ENCODE measurements around the gene AGPAT3. TPM values are rescaled to one million over a fixed set of nuclear protein-coding genes. Genes with fewer than 3 reads are reported as not detected.
"Not testable (repeated sequence)": the region's sequence is repeated elsewhere in the genome, so short reads cannot be mapped to it uniquely, and the experiment has no call there.

AGPAT3 gene
- polyA plus RNA-seq, 2 donors, result 15.3 to 18.6 TPM

DNA sequence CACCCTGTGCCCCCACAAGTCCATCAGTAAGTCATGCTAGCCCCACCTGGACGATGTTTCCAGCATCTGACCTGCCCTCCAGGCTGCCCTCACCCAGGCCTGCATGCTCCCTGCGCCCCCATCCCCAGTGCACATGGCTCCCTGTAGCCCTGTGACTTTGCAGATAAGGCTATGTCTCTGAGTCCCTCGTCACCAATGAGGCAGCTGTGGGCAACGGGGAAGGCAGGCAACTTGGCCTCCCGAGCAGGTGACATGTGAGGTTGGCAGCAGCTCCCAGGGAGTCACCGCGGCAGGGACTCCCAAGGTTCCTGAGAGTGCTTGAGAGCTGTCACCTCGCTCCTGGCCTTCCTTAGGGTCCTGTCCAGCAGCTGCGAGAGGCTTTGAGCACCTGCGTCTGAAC, 32.4 kb upstream of the AGPAT3 start:
- Histone ChIP-seq H3K4me3 (ENCODE audit: low read depth in 1 of 2, low read length in 2 of 2) (no peak overlapping the region), H3K27ac (ENCODE audit: low read depth in 2 of 2, low read length in 1 of 2) (no peak overlapping the region), H3K36me3 (ENCODE audit: control insufficient read depth in 2 of 2, insufficient read depth in 2 of 2, low read length in 1 of 2) (no peaks in the 10 kb centered on the region), H3K27me3 (ENCODE audit: control insufficient read depth in 1 of 2, insufficient read depth in 2 of 2, low read length in 2 of 2) (no peaks in the 10 kb centered on the region), H3K4me1 (ENCODE audit: control insufficient read depth in 2 of 2, insufficient read depth in 2 of 2, low read length in 1 of 2) (peaks cover 0 to 3% of the 10 kb centered on the region in 2 donors), H3K9me3 (ENCODE audit: control insufficient read depth in 2 of 2, insufficient read depth in 1 of 2, low read depth in 1 of 2, low read length in 1 of 2) (peaks cover 0 to 3% of the 10 kb centered on the region in 2 donors)
- 87 to 91% methylated on average over 10 of the region's 10 CpGs for WGBS, 2 donors

DNA sequence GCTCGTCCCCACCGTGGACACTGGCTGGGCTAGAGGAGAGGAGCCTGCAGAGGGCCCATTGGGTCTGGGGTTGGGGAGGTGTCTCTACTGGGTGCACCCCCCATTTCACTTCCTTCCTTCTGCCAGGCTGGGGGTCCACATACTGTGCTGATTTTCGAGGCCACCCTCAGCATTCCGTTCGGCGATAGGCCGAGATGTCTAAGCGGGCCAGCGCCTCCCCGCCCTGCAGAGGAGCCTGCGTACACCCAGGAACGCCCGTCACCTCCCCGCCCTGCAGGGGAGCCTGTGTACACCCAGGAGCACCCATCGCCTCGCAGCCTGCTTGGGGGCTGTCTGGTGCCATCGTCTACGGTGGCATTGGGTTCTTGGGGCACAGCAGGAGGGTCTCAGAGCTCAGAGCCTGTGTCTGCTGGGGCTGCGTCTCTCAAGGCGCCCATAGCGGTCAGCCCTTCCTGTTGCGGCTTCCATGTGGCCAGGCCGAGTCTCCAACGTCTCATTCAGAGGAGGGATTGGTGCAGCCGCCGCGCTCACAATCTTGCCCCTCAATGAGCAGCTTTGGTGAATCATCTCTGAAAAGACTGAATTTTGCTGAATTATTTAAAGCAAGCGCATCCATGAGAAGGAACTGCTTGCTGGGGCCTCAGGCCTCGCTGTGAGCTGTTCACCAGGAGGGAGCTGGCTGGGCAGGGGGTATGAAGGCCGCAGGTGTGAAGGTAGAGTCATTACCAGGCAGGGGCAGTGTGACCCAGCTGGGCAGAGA, 30.7 kb upstream of the AGPAT3 start:
- Histone ChIP-seq H3K27ac (ENCODE audit: low read depth in 2 of 2, low read length in 1 of 2) (no peak overlapping the region), H3K4me1 (ENCODE audit: control insufficient read depth in 2 of 2, insufficient read depth in 2 of 2, low read length in 1 of 2) (peaks cover 0 to 3% of the 10 kb centered on the region in 2 donors), H3K9me3 (ENCODE audit: control insufficient read depth in 2 of 2, insufficient read depth in 1 of 2, low read depth in 1 of 2, low read length in 1 of 2) (peaks cover 0 to 3% of the 10 kb centered on the region in 2 donors), H3K4me3 (ENCODE audit: low read depth in 1 of 2, low read length in 2 of 2) (no peak overlapping the region), H3K36me3 (ENCODE audit: control insufficient read depth in 2 of 2, insufficient read depth in 2 of 2, low read length in 1 of 2) (no peaks in the 10 kb centered on the region), H3K27me3 (ENCODE audit: control insufficient read depth in 1 of 2, insufficient read depth in 2 of 2, low read length in 2 of 2) (no peaks in the 10 kb centered on the region)
- WGBS, 2 donors, result 83 to 84% methylated on average over 30 of the region's 30 CpGs

DNA sequence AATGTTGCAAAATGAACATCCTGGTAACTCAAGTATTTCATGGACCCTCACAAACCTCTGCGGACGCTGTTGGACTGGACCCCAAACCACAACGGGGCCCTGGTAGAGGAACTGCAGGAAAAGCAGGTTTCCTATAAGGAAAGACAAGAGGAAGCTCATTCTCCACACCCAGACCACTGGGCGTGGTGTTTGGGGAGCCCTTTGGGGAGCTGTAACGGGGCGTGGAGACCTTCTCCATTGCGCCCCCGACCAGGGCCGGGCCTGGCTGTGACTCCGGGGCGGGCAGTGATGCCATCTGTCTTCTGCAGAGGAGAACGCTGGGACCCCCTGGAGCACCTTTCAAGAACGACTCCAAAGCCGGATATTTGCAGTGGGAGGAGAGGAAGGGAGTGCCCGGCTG, 30.0 kb upstream of the AGPAT3 start:
- Histone ChIP-seq H3K27me3 (ENCODE audit: control insufficient read depth in 1 of 2, insufficient read depth in 2 of 2, low read length in 2 of 2) (no peaks in the 10 kb centered on the region), H3K9me3 (ENCODE audit: control insufficient read depth in 2 of 2, insufficient read depth in 1 of 2, low read depth in 1 of 2, low read length in 1 of 2) (no peaks in the 10 kb centered on the region), H3K36me3 (ENCODE audit: control insufficient read depth in 2 of 2, insufficient read depth in 2 of 2, low read length in 1 of 2) (no peaks in the 10 kb centered on the region), H3K27ac (ENCODE audit: low read depth in 2 of 2, low read length in 1 of 2) (no peak overlapping the region), H3K4me1 (ENCODE audit: control insufficient read depth in 2 of 2, insufficient read depth in 2 of 2, low read length in 1 of 2) (no peaks in the 10 kb centered on the region), H3K4me3 (ENCODE audit: low read depth in 1 of 2, low read length in 2 of 2) (no peak overlapping the region)
- 51 to 52% methylated on average over 15 of the region's 15 CpGs for WGBS, 2 donors

DNA sequence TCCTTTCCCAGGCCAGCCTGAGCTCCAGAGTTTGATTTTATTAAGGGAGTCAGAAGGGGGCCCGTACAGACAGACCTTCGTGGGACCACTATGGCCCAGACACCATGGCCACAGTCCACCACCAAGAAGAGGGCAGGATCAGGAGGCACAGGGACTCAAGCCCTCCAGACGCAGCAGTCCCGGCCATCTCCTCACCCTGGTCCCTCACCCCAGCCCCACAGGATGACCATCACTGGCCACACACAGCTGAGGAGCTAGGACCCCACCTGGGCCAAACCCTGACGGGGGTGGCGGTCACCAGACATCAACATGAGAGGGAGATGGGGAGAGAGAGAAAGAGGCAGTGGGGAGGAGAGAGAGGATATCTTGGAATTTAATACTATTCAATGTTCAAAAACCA, 29.2 kb upstream of the AGPAT3 start:
- Histone ChIP-seq H3K4me3 (ENCODE audit: low read depth in 1 of 2, low read length in 2 of 2) (no peak overlapping the region), H3K9me3 (ENCODE audit: control insufficient read depth in 2 of 2, insufficient read depth in 1 of 2, low read depth in 1 of 2, low read length in 1 of 2) (no peaks in the 10 kb centered on the region), H3K27me3 (ENCODE audit: control insufficient read depth in 1 of 2, insufficient read depth in 2 of 2, low read length in 2 of 2) (no peaks in the 10 kb centered on the region), H3K27ac (ENCODE audit: low read depth in 2 of 2, low read length in 1 of 2) (no peak overlapping the region), H3K36me3 (ENCODE audit: control insufficient read depth in 2 of 2, insufficient read depth in 2 of 2, low read length in 1 of 2) (no peaks in the 10 kb centered on the region), H3K4me1 (ENCODE audit: control insufficient read depth in 2 of 2, insufficient read depth in 2 of 2, low read length in 1 of 2) (no peaks in the 10 kb centered on the region)
- WGBS, 2 donors, result 91 to 93% methylated on average over 6 of the region's 6 CpGs

DNA sequence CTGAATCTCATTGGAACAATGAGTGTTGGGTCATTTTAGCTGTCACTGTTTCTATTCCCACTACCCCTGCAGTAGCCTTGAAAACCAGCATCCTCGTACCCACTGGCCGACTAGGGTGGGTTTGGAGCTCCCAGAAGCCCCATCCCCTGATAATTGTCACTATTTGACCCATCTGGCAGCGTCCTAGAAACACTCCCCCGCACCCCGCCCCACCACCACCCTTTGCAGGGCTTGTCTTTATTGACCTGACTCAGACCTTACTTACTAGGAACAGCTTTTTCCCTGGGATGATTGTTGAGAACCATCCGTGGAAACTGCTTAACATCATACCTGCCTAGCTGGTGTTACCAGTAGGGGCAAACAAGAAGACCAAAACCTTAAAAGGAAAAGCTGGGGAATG, 28.4 kb upstream of the AGPAT3 start:
- H3K27ac ChIP-seq (ENCODE audit: low read depth in 2 of 2, low read length in 1 of 2), result no peak overlapping the region
- no peaks in the 10 kb centered on the region for H3K4me1 ChIP-seq (ENCODE audit: control insufficient read depth in 2 of 2, insufficient read depth in 2 of 2, low read length in 1 of 2)
- H3K4me3 ChIP-seq (ENCODE audit: low read depth in 1 of 2, low read length in 2 of 2), result no peak overlapping the region
- H3K27me3 ChIP-seq (ENCODE audit: control insufficient read depth in 1 of 2, insufficient read depth in 2 of 2, low read length in 2 of 2), result no peaks in the 10 kb centered on the region
- H3K36me3 ChIP-seq (ENCODE audit: control insufficient read depth in 2 of 2, insufficient read depth in 2 of 2, low read length in 1 of 2), result no peaks in the 10 kb centered on the region
- WGBS, 2 donors, result 77 to 79% methylated on average over 6 of the region's 6 CpGs
- H3K9me3 ChIP-seq (ENCODE audit: control insufficient read depth in 2 of 2, insufficient read depth in 1 of 2, low read depth in 1 of 2, low read length in 1 of 2), result no peaks in the 10 kb centered on the region

DNA sequence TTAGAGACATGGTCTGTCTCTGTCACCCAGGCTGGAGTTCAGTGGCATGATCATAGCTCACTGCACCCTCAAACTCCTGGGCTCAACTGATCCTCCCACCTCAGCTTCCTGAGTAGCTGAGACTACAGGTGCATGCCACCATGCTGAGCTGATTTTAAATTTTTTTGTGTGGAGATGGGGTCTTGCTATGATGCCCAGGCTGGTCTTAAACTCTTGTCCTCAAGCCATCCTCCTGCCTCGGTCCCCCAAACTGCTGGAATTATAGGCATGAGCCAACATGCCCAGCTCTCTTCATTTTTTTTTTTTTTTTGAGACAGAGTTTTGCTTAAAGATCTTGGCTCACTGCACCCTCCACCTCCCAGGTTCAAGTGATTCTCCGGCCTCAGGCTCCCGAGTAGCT, 24.8 kb upstream of the AGPAT3 start:
- Histone ChIP-seq H3K9me3 (ENCODE audit: control insufficient read depth in 2 of 2, insufficient read depth in 1 of 2, low read depth in 1 of 2, low read length in 1 of 2) (no peaks in the 10 kb centered on the region), H3K27ac (ENCODE audit: low read depth in 2 of 2, low read length in 1 of 2) (no peak overlapping the region), H3K27me3 (ENCODE audit: control insufficient read depth in 1 of 2, insufficient read depth in 2 of 2, low read length in 2 of 2) (no peaks in the 10 kb centered on the region), H3K4me3 (ENCODE audit: low read depth in 1 of 2, low read length in 2 of 2) (no peak overlapping the region), H3K36me3 (ENCODE audit: control insufficient read depth in 2 of 2, insufficient read depth in 2 of 2, low read length in 1 of 2) (no peaks in the 10 kb centered on the region), H3K4me1 (ENCODE audit: control insufficient read depth in 2 of 2, insufficient read depth in 2 of 2, low read length in 1 of 2) (no peaks in the 10 kb centered on the region)
- WGBS, 2 donors, result 60 to 66% methylated on average over 3 of the region's 3 CpGs

DNA sequence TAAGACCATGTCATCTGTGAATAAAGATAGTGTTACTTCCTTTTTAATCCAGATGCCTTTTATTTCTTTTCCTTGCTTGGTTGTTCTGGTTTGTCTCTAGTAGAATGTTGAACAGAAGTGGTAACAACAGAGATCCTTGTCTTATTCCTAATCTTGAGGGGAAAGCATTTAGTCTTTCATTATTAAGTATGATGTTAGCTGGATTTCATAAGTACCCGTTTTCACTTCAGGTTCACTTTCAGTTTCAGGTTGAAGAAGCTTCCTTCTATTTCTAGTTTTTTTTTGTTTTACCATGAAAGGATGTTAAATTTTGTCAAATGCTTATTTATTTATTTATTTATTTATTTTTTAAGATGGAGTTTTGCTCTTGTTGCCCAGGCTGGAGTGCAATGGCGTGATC, 22.3 kb upstream of the AGPAT3 start:
- H3K9me3 ChIP-seq (ENCODE audit: control insufficient read depth in 2 of 2, insufficient read depth in 1 of 2, low read depth in 1 of 2, low read length in 1 of 2), result no peaks in the 10 kb centered on the region
- H3K4me1 ChIP-seq (ENCODE audit: control insufficient read depth in 2 of 2, insufficient read depth in 2 of 2, low read length in 1 of 2), result no peaks in the 10 kb centered on the region
- H3K36me3 ChIP-seq (ENCODE audit: control insufficient read depth in 2 of 2, insufficient read depth in 2 of 2, low read length in 1 of 2), result no peaks in the 10 kb centered on the region
- H3K27me3 ChIP-seq (ENCODE audit: control insufficient read depth in 1 of 2, insufficient read depth in 2 of 2, low read length in 2 of 2), result no peaks in the 10 kb centered on the region
- no peak overlapping the region for H3K27ac ChIP-seq (ENCODE audit: low read depth in 2 of 2, low read length in 1 of 2)
- 56 to 58% methylated on average over 2 of the region's 2 CpGs for WGBS, 2 donors
- H3K4me3 ChIP-seq (ENCODE audit: low read depth in 1 of 2, low read length in 2 of 2), result no peak overlapping the region

DNA sequence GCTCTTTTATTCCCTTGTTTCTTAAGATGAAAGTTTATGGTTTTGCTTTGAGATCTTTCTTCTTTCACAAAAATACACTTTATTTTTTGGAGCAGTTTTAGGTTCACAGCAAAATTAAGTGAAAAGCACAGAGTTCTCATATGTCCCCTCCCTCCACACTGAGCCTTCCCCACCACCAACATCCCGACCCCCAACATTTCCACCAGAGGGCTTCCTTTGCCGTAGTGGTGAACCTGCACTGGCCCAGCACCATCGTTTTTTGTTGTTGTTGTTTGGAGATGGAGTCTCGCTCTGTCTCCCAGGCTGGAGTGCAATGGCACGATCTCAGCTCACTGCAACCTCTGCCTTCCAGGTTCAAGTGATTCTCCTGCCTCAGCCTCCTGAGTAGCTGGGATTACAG, 20.1 kb upstream of the AGPAT3 start:
- not testable (repeated sequence) for H3K27me3 ChIP-seq (ENCODE audit: control insufficient read depth in 1 of 2, insufficient read depth in 2 of 2, low read length in 2 of 2); H3K36me3 ChIP-seq (ENCODE audit: control insufficient read depth in 2 of 2, insufficient read depth in 2 of 2, low read length in 1 of 2); H3K27ac ChIP-seq (ENCODE audit: low read depth in 2 of 2, low read length in 1 of 2); H3K4me1 ChIP-seq (ENCODE audit: control insufficient read depth in 2 of 2, insufficient read depth in 2 of 2, low read length in 1 of 2); H3K9me3 ChIP-seq (ENCODE audit: control insufficient read depth in 2 of 2, insufficient read depth in 1 of 2, low read depth in 1 of 2, low read length in 1 of 2); H3K4me3 ChIP-seq (ENCODE audit: low read depth in 1 of 2, low read length in 2 of 2)
- WGBS, 2 donors, result 73 to 74% methylated on average over 5 of the region's 5 CpGs

DNA sequence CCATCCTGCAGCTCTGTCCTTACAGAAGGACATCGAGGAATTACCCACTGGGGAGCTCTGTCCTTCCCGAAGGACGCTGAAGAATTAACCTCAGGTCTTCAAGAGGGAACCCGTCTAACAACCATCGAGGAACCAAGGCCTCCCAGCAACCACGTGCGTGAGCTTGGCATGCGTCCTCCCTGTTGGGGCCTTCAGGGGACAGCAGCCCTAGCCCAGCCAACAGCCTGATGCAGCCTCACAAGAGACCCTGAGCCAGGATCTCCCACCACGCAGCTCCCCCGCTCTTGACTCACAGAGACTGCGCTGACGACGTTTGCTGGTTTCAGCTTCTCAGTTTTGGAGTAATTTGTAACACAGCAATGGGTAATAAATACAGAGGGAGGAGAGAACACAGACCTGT, 19.6 kb upstream of the AGPAT3 start:
- WGBS, 2 donors, result 90 to 91% methylated on average over 13 of the region's 13 CpGs
- peaks cover 0 to 4% of the 10 kb centered on the region in 2 donors for H3K4me1 ChIP-seq (ENCODE audit: control insufficient read depth in 2 of 2, insufficient read depth in 2 of 2, low read length in 1 of 2)
- H3K9me3 ChIP-seq (ENCODE audit: control insufficient read depth in 2 of 2, insufficient read depth in 1 of 2, low read depth in 1 of 2, low read length in 1 of 2), result no peaks in the 10 kb centered on the region
- H3K27me3 ChIP-seq (ENCODE audit: control insufficient read depth in 1 of 2, insufficient read depth in 2 of 2, low read length in 2 of 2), result no peaks in the 10 kb centered on the region
- H3K4me3 ChIP-seq (ENCODE audit: low read depth in 1 of 2, low read length in 2 of 2), result no peak overlapping the region
- H3K27ac ChIP-seq (ENCODE audit: low read depth in 2 of 2, low read length in 1 of 2), result no peak overlapping the region
- H3K36me3 ChIP-seq (ENCODE audit: control insufficient read depth in 2 of 2, insufficient read depth in 2 of 2, low read length in 1 of 2), result no peaks in the 10 kb centered on the region

DNA sequence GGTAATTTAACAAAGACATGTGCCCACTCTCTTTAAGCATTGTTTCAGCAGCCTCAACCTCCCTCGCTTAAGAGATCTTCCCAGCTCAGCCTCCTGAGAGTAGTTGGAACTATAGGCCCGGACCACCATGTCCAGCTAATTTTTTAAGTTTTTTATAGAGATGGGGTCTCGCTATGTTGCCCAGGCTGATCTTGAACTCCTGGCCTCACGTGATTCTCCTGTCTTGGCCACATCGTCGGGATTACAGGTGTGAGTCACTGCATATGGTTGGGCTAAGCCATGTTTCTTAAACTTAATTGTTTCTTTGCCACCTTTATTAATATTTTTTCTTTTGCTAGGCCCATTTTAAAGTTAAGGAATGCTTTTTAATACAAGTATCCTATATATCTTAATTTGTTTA, 18.6 kb upstream of the AGPAT3 start:
- 82 to 89% methylated on average over 6 of the region's 6 CpGs for WGBS, 2 donors
- no peaks in the 10 kb centered on the region for H3K36me3 ChIP-seq (ENCODE audit: control insufficient read depth in 2 of 2, insufficient read depth in 2 of 2, low read length in 1 of 2)
- peaks cover 0 to 4% of the 10 kb centered on the region in 2 donors for H3K4me1 ChIP-seq (ENCODE audit: control insufficient read depth in 2 of 2, insufficient read depth in 2 of 2, low read length in 1 of 2)
- no peaks in the 10 kb centered on the region for H3K27me3 ChIP-seq (ENCODE audit: control insufficient read depth in 1 of 2, insufficient read depth in 2 of 2, low read length in 2 of 2)
- H3K4me3 ChIP-seq (ENCODE audit: low read depth in 1 of 2, low read length in 2 of 2), result no peak overlapping the region
- H3K9me3 ChIP-seq (ENCODE audit: control insufficient read depth in 2 of 2, insufficient read depth in 1 of 2, low read depth in 1 of 2, low read length in 1 of 2), result no peaks in the 10 kb centered on the region
- no peak overlapping the region for H3K27ac ChIP-seq (ENCODE audit: low read depth in 2 of 2, low read length in 1 of 2)

All from esophagus (tissue), 2 donors.